ENCODE data around the gene VMP1. TPM values are rescaled to one million over a fixed set of nuclear protein-coding genes. Genes with fewer than 3 reads are reported as not detected.
"Not testable (repeated sequence)": the region's sequence is repeated elsewhere in the genome, so short reads cannot be mapped to it uniquely, and the experiment has no call there.

Gene VMP1
- total RNA-seq, 1 donor from 2014 or later: 169 TPM

GRCh38 chr17:59779521-59779920 is 72.1 kb downstream of the VMP1 start:
- ATAC-seq (no peak), DNase-seq (no peak)
- no peaks in the 10 kb centered on the region for H3K9me3 ChIP-seq
- intact Hi-C loops (cut with DNase I): no loop called here
- H3K36me3 ChIP-seq: peaks cover 30% of the 10 kb centered on the region
- no peaks in the 10 kb centered on the region for H3K27me3 ChIP-seq
- H3K4me3 ChIP-seq: no peak overlapping the region
- no peak for TF ChIP-seq CTCF (IDR thresholded peaks at IDR 0.05)
- no peak overlapping the region for H3K27ac ChIP-seq
- peaks cover 14% of the 10 kb centered on the region for H3K4me1 ChIP-seq

- H3K27me3 ChIP-seq; DNase-seq; H3K9me3 ChIP-seq; H3K4me3 ChIP-seq; intact Hi-C loops (cut with DNase I); ATAC-seq; H3K27ac ChIP-seq: not testable (repeated sequence)
- peaks cover 21% of the 10 kb centered on the region for H3K36me3 ChIP-seq
- peaks cover 24% of the 10 kb centered on the region for H3K4me1 ChIP-seq
These were observed 73.1 kb downstream of the VMP1 start for GRCh38 chr17:59780548-59780947.

- intact Hi-C loops (cut with DNase I): no loop called here
- Histone ChIP-seq H3K27me3 (no peaks in the 10 kb centered on the region), H3K4me1 (peaks cover 53% of the 10 kb centered on the region), H3K9me3 (no peaks in the 10 kb centered on the region), H3K27ac (peak overlapping the region; percentile 65), H3K36me3 (no peaks in the 10 kb centered on the region), H3K4me3 (no peak overlapping the region)
- TF ChIP-seq CTCF (IDR thresholded peaks at IDR 0.05): no peak
- ATAC-seq: no peak
- no peak for DNase-seq
These were observed 76.0 kb downstream of the VMP1 start for GRCh38 chr17:59783221-59784047.

GRCh38 chr17:59785091-59785799 is 77.8 kb downstream of the VMP1 start:
- Histone ChIP-seq H3K9me3 (no peaks in the 10 kb centered on the region), H3K4me1 (peaks cover 55% of the 10 kb centered on the region), H3K36me3 (no peaks in the 10 kb centered on the region), H3K27ac (peak overlapping the region; percentile 90), H3K27me3 (no peaks in the 10 kb centered on the region), H3K4me3 (no peak overlapping the region)
- DNase-seq: no peak
- ATAC-seq: no peak
- intact Hi-C loops (cut with DNase I): no loop called here
- no peak for TF ChIP-seq CTCF (IDR thresholded peaks at IDR 0.05)

GRCh38 chr17:59786213-59786535 is 78.7 kb downstream of the VMP1 start:
- Histone ChIP-seq H3K4me1 (peaks cover 61% of the 10 kb centered on the region), H3K9me3 (no peaks in the 10 kb centered on the region), H3K4me3 (peak overlapping the region; percentile 28), H3K27ac (peak overlapping the region; percentile 90), H3K27me3 (no peaks in the 10 kb centered on the region), H3K36me3 (no peaks in the 10 kb centered on the region)
- intact Hi-C loops (cut with DNase I): no loop called here
- TF ChIP-seq CTCF (IDR thresholded peaks at IDR 0.05): no peak
- no peak for ATAC-seq
- DNase-seq: no peak
